ENCODE data around the gene PJA2. TPM values are rescaled to one million over a fixed set of nuclear protein-coding genes. Genes with fewer than 3 reads are reported as not detected.

The PJA2 gene
- total RNA-seq, 1 experiment from 2014 or later, result 14.3 TPM

DNA sequence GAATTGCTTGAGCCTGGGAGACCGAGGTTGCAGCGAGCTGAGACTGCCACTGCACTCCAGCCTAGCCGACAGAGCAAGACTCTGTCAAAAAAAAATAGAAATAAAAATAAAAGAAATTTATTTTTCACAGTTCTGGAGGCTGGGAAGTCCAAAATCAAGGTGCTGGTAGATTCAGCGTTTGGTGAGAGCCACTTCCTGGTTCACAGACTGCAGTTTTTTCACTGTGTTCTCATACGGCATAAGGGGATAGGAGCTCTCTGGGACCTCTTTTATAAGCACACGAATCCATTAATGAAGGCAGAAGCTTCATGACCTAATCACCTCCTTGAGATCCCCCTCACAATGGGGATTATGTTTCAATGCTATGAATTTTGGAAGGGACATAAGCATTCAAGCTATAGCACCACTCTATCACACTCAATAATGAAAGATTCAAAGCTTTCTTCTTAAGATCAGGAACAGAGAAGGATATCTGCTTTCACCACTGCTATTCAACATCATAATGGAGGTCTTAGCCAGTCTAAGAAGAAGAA is 5.3 kb downstream of the PJA2 start:
- Histone ChIP-seq H3F3A (ENCODE audit: low read length, unreplicated experiment) (no peaks in the 10 kb centered on the region), H3K36me3 (ENCODE audit: low read depth, low read length) (no peaks in the 10 kb centered on the region), H3K79me2 (ENCODE audit: low read length) (peaks cover 96% of the 10 kb centered on the region), H3K27ac (ENCODE audit: low read length) (no peak overlapping the region), H4K20me1 (ENCODE audit: low read length) (peaks cover 21% of the 10 kb centered on the region; the same call in 1 of the 2 replicates), H3K4me1 (ENCODE audit: insufficient read depth, low read length) (peaks cover 17% of the 10 kb centered on the region), H3K9me3 (ENCODE audit: low read length) (no peaks in the 10 kb centered on the region), H2AFZ (ENCODE audit: low read length) (no peak overlapping the region), H3K9me2 (replicated peaks; ENCODE audit: low read length) (no peaks in the 10 kb centered on the region), H3K27me3 (ENCODE audit: low read length) (no peaks in the 10 kb centered on the region), H3K4me3 (ENCODE audit: low read length) (no peak overlapping the region), H3K4me2 (ENCODE audit: low read length) (no peak overlapping the region), H3K9ac (ENCODE audit: low read length) (no peak overlapping the region)
- intact Hi-C loops (cut with micrococcal nuclease), result loop anchor here (10.0 kb wide), 1 partner anchor 1730 kb away; the partner anchor contains the start of gene EFNA5
- CTCF ChIA-PET, result no interaction called here
- ATAC-seq (no peak), DNase-seq (no peak)
- no TSS peak for BruUV-seq (replicated peaks)
- POLR2A ChIA-PET (ENCODE audit: unreplicated experiment), result no interaction called here
- no peak for TF ChIP-seq EZH2 (IDR thresholded peaks at IDR 0.05; ENCODE audit: low read length, unreplicated experiment)
- TF ChIP-seq, protein P1, sequence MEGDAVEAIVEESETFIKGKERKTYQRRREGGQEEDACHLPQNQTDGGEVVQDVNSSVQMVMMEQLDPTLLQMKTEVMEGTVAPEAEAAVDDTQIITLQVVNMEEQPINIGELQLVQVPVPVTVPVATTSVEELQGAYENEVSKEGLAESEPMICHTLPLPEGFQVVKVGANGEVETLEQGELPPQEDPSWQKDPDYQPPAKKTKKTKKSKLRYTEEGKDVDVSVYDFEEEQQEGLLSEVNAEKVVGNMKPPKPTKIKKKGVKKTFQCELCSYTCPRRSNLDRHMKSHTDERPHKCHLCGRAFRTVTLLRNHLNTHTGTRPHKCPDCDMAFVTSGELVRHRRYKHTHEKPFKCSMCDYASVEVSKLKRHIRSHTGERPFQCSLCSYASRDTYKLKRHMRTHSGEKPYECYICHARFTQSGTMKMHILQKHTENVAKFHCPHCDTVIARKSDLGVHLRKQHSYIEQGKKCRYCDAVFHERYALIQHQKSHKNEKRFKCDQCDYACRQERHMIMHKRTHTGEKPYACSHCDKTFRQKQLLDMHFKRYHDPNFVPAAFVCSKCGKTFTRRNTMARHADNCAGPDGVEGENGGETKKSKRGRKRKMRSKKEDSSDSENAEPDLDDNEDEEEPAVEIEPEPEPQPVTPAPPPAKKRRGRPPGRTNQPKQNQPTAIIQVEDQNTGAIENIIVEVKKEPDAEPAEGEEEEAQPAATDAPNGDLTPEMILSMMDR (conservative IDR thresholded peaks at IDR 0.05; ENCODE audit: low read depth, low read length), result no peak
- TF ChIP-seq EZH2phosphoT487 (IDR thresholded peaks at IDR 0.05; ENCODE audit: borderline replicate concordance, low read length), result no peak

DNA sequence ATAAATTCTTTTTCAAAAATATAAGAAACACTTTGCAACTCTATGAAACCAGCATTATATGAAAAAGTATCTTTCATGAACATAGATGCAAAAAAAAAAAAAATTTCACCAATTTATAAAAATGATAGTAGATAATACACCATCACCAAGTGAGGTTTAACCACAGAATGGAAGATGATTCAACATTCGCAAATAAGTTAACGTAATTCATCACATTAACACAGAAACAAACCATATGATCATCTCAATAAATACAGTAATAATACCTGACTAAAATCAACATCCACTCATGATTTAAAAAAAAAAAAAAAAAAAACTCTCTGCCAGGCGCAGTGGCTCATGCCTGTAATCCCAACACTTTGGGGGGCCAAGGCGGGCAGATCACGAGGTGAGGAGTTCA is 6.3 kb downstream of the PJA2 start:
- H3K9me3 ChIP-seq (ENCODE audit: low read length), result no peaks in the 10 kb centered on the region
- no peak for DNase-seq
- H3K4me2 ChIP-seq (ENCODE audit: low read length), result no peak overlapping the region
- no peak overlapping the region for H3K27ac ChIP-seq (ENCODE audit: low read length)
- H3K36me3 ChIP-seq (ENCODE audit: low read depth, low read length), result no peaks in the 10 kb centered on the region
- no peaks in the 10 kb centered on the region for H3K9me2 ChIP-seq (replicated peaks; ENCODE audit: low read length)
- peaks cover 17% of the 10 kb centered on the region for H3K4me1 ChIP-seq (ENCODE audit: insufficient read depth, low read length)
- no peak overlapping the region for H3K4me3 ChIP-seq (ENCODE audit: low read length)
- CTCF ChIA-PET, result no interaction called here
- no TSS peak for BruUV-seq (replicated peaks)
- no peaks in the 10 kb centered on the region for H3F3A ChIP-seq (ENCODE audit: low read length, unreplicated experiment)
- ATAC-seq, result no peak
- TF ChIP-seq, protein P1 (conservative IDR thresholded peaks at IDR 0.05; ENCODE audit: low read depth, low read length), result no peak
- TF ChIP-seq EZH2 (IDR thresholded peaks at IDR 0.05; ENCODE audit: low read length, unreplicated experiment), result no peak
- POLR2A ChIA-PET (ENCODE audit: unreplicated experiment), result no interaction called here
- H3K27me3 ChIP-seq (ENCODE audit: low read length), result no peaks in the 10 kb centered on the region
- peaks cover 26% of the 10 kb centered on the region; the same call in 1 of the 2 replicates for H4K20me1 ChIP-seq (ENCODE audit: low read length)
- intact Hi-C loops (cut with micrococcal nuclease), result loop anchor here (10.0 kb wide), 1 partner anchor 1729 kb away; the partner anchor contains the start of gene EFNA5
- no peak overlapping the region for H2AFZ ChIP-seq (ENCODE audit: low read length)
- H3K9ac ChIP-seq (ENCODE audit: low read length), result no peak overlapping the region
- peaks cover 95% of the 10 kb centered on the region for H3K79me2 ChIP-seq (ENCODE audit: low read length)

DNA sequence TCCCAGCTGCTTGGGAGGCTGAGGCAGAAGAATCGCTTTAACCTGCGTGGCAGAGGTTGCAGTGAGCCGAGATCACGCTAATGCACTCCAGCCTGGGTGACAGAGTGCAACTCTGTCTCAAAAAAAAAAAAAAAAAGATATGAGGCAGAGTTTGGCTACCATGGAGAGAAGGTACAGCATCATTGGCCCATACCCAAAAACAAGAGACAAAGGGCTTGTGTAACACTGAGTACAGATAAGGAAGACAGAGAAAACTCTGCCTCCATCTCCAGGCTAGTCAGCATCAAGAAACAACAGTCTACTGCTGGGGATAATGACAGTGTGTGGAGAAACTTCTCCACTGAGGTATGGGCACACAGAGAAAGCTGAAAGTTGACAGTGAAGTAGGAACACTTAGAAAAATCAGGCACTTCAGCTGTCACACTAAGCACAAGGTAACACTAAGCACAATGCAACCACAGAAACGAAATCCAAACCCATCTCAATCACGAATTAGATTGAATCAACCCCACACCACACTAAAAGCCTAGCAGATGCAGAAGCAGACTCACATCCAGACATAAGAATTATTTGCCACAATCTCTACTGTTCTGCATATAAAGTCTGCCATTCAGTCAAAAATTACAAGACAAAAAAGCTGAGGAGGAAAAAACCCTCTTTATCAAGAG is 10.5 kb downstream of the PJA2 start:
- BruUV-seq (replicated peaks), result no TSS peak
- no peaks in the 10 kb centered on the region for H3F3A ChIP-seq (ENCODE audit: low read length, unreplicated experiment)
- H3K36me3 ChIP-seq (ENCODE audit: low read depth, low read length), result no peaks in the 10 kb centered on the region
- H4K20me1 ChIP-seq (ENCODE audit: low read length), result peaks cover 16% of the 10 kb centered on the region; the same call in 1 of the 2 replicates
- DNase-seq (no peak), ATAC-seq (no peak)
- H3K9me2 ChIP-seq (replicated peaks; ENCODE audit: low read length), result no peaks in the 10 kb centered on the region
- ChIA-PET POLR2A (ENCODE audit: unreplicated experiment) (no interaction called here), CTCF (no interaction called here)
- no peaks in the 10 kb centered on the region for H3K4me1 ChIP-seq (ENCODE audit: insufficient read depth, low read length)
- H3K27me3 ChIP-seq (ENCODE audit: low read length), result no peaks in the 10 kb centered on the region
- no peak overlapping the region for H3K9ac ChIP-seq (ENCODE audit: low read length)
- no peak overlapping the region for H3K4me3 ChIP-seq (ENCODE audit: low read length)
- no peak overlapping the region for H2AFZ ChIP-seq (ENCODE audit: low read length)
- no peak for TF ChIP-seq EZH2phosphoT487 (IDR thresholded peaks at IDR 0.05; ENCODE audit: borderline replicate concordance, low read length)
- TF ChIP-seq, protein P1 (conservative IDR thresholded peaks at IDR 0.05; ENCODE audit: low read depth, low read length), result no peak
- no peak for TF ChIP-seq EZH2 (IDR thresholded peaks at IDR 0.05; ENCODE audit: low read length, unreplicated experiment)
- H3K4me2 ChIP-seq (ENCODE audit: low read length), result no peak overlapping the region
- H3K27ac ChIP-seq (ENCODE audit: low read length), result no peak overlapping the region
- intact Hi-C loops (cut with micrococcal nuclease), result no loop called here
- H3K9me3 ChIP-seq (ENCODE audit: low read length), result no peaks in the 10 kb centered on the region
- peaks cover 85% of the 10 kb centered on the region for H3K79me2 ChIP-seq (ENCODE audit: low read length)

Measured in PC-3 (cell line).